BJ (cell line): ENCODE results near the gene ARIH2. TPM values are rescaled to one million over a fixed set of nuclear protein-coding genes. Genes with fewer than 3 reads are reported as not detected.

Experiments
- CTCF ChIA-PET: fragments of 350-600 bp; formaldehyde crosslinking; extraction: SDS; loops from one replicate; lab custom pipeline; 2021; ENCODE audit warnings: antibody characterized with exemption, inconsistent platforms; lab: Yijun Ruan, JAX
- POLR2A ChIA-PET: fragments of 300-600 bp; sonication (Branson Sonifier 250); formaldehyde crosslinking; extraction: SDS; loops from one replicate; lab custom pipeline; 2021; ENCODE audit warnings: antibody characterized with exemption; lab: Charles Lee
- DNase-seq: peaks from one replicate; pipeline ENCODE4 v3.0.0-alpha.2; 2011; ENCODE audit warnings: low read depth
- H3K27me3 ChIP-seq: 2 replicates; pipeline ENCODE4 v1.6.0; 2011; ENCODE audit warnings: low read length; ENCODE audit not compliant: control insufficient read depth, insufficient read depth
- H3K36me3 ChIP-seq: 2 replicates; pipeline ENCODE4 v1.5.1; 2011; ENCODE audit warnings: low read length; ENCODE audit not compliant: control insufficient read depth, insufficient read depth
- H3K4me3 ChIP-seq: 2 replicates; pipeline ENCODE4 v1.5.1; 2011; ENCODE audit warnings: low read depth, mild to moderate bottlenecking, control low read depth, low read length
- CTCF ChIP-seq: IDR thresholded peaks from 2 replicates; pipeline ENCODE4 v1.5.1; 2011; ENCODE audit warnings: low read depth, mild to moderate bottlenecking, control low read depth, inconsistent platforms, low read length, moderate library complexity; ENCODE audit not compliant: insufficient read depth
- polyA plus RNA-seq: library from polyadenylated mRNA; depleted of rRNA; stranded (reverse); fragments of >200 nt; gene quantifications from 2 replicates; pipeline ENCODE4 v1.2.3, GENCODE V29; 2011

Gene ARIH2
- polyA plus RNA-seq, 1 experiment, result 96.7 TPM

- CTCF ChIA-PET, result interaction anchor here (0.7 kb wide), 1 partner anchor 83 kb away, joined by 3 read pairs; no protein-coding TSS in a partner anchor
- peaks cover 37% of the 10 kb centered on the region for H3K36me3 ChIP-seq
- no peak for DNase-seq
- no peaks in the 10 kb centered on the region for H3K27me3 ChIP-seq
- H3K4me3 ChIP-seq, result no peak overlapping the region
- no peak for TF ChIP-seq CTCF
- POLR2A ChIA-PET, result no interaction called here
Measured at GRCh38 chr3:49015765-49016164, 97.1 kb downstream of the ARIH2 start.

GRCh38 chr3:49016414-49017228, 98.0 kb downstream of the ARIH2 start:
- no peak for DNase-seq
- CTCF ChIA-PET, result interaction anchor here (2.2 to 6.6 kb wide), 2 partner anchors 8 to 27 kb away, joined by 13 to 60 read pairs; partner anchors contain the start of genes P4HTM and WDR6
- POLR2A ChIA-PET, result no interaction called here
- Histone ChIP-seq H3K4me3 (no peak overlapping the region), H3K36me3 (peaks cover 36% of the 10 kb centered on the region), H3K27me3 (no peaks in the 10 kb centered on the region)
- no peak for TF ChIP-seq CTCF

GRCh38 chr3:49017229-49017970, 98.8 kb downstream of the ARIH2 start:
- H3K36me3 ChIP-seq, result peaks cover 30% of the 10 kb centered on the region
- no peak for DNase-seq
- TF ChIP-seq CTCF, result no peak
- POLR2A ChIA-PET, result interaction anchor here (1.4 kb wide), 1 partner anchor 9 kb away, joined by 3 read pairs; no protein-coding TSS in a partner anchor
- CTCF ChIA-PET, result interaction anchor here (2.2 to 6.6 kb wide), 2 partner anchors 9 to 28 kb away, joined by 13 to 60 read pairs; partner anchors contain the start of genes P4HTM and WDR6
- peak overlapping the region; percentile 70 for H3K4me3 ChIP-seq
- no peaks in the 10 kb centered on the region for H3K27me3 ChIP-seq

- Histone ChIP-seq H3K27me3 (no peaks in the 10 kb centered on the region), H3K36me3 (peaks cover 26% of the 10 kb centered on the region), H3K4me3 (peak within 1 kb of the TSS; percentile 70)
- DNase-seq, result no peak
- ChIA-PET POLR2A (interaction anchor here (0.8 to 1.4 kb wide), 2 partner anchors 10 to 28 kb away, joined by 3 read pairs; partner anchors contain the start of gene P4HTM), CTCF (interaction anchor here (0.5 to 6.6 kb wide), 5 partner anchors 8 to 69 kb away, joined by 3 to 60 read pairs (median 4); partner anchors contain the start of genes P4HTM and WDR6)
- TF ChIP-seq CTCF, result no peak
Measured at GRCh38 chr3:49017971-49018706, 99.5 kb downstream of the ARIH2 start, which contains the start of gene DALRD3. DALRD3 (minus strand) TSS chr3:49018580; CDS start chr3:49018564, 16 bp downstream.
